Retina (tissue), 1 donor: ENCODE results near the gene MRPS30.
"Not testable (repeated sequence)": the region's sequence is repeated elsewhere in the genome, so short reads cannot be mapped to it uniquely, and the experiment has no call there.

Experiments
- DNase-seq: peaks from one replicate; pipeline ENCODE4 v3.0.0-alpha.2; 2016

The MRPS30 gene

DNA sequence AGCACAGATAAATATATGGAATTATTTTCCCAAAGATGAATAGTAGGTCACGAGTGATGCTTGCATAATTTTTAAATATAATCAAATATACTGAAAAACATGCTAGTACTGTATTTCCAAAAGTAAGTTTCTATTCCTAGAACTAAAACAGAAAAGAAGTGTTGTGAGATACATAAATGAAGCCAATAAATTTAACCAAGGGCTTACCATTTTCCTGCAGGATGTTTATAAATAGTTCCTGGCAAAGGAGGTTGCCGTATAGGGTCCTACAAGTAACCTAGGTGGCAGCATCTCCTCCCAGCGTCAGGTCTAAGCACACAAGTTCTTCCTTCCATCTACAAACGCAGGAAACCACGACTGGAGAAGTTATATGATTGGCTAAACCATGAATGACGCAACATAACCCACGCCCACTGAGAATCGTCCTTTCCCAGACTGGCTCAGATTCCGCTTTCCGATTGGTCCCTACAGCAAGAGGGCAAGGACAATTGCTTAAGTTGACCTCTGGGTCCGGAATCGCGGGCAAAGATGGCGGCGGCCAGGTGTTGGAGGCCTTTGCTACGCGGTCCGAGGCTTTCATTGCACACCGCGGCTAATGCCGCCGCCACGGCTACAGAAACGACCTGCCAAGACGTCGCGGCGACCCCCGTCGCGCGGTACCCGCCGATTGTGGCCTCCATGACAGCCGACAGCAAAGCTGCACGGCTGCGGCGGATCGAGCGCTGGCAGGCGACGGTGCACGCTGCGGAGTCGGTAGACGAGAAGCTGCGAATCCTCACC is at the start of gene MRPS30:
Gene MRPS30 (plus strand): TSS at position 513 of the 780 bp plus-strand sequence. CDS start 16 bp downstream, at position 529.
- DNase-seq = peak; percentile 97

DNA sequence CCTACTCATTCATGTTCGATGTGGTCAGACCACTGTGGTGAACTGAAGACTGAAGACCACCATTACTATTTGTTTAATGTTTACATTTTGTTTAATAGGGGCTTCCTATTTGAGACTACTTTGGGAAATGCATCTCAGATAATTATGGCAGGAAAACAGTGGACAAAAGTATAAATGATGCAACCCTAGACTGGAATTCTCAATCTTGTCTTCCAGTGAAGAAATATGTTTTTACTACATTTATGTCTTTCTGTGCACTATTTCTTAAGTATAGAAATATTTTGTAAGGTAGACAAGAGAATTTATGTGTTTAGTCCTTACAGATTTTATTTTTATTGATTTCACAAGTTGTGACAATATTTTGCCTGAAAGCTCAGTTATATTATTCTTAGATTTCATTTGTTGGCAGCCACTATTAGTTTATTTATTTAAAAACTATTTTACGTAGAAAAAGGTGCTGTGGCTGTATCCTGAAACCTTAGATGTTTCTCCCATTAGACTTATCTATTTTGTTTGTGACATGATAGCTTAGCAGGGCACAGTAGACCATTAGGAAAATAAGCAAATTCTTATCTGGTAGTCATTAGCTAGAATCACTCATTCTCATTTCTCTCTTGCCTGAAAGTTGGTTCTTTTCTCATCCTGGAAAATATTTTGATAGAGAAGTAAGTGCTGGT is 39.4 kb upstream of the MRPS30 start:
- DNase-seq = no peak

GRCh38 chr5:44769877-44770209 is 38.9 kb upstream of the MRPS30 start:
- no peak for DNase-seq

DNA sequence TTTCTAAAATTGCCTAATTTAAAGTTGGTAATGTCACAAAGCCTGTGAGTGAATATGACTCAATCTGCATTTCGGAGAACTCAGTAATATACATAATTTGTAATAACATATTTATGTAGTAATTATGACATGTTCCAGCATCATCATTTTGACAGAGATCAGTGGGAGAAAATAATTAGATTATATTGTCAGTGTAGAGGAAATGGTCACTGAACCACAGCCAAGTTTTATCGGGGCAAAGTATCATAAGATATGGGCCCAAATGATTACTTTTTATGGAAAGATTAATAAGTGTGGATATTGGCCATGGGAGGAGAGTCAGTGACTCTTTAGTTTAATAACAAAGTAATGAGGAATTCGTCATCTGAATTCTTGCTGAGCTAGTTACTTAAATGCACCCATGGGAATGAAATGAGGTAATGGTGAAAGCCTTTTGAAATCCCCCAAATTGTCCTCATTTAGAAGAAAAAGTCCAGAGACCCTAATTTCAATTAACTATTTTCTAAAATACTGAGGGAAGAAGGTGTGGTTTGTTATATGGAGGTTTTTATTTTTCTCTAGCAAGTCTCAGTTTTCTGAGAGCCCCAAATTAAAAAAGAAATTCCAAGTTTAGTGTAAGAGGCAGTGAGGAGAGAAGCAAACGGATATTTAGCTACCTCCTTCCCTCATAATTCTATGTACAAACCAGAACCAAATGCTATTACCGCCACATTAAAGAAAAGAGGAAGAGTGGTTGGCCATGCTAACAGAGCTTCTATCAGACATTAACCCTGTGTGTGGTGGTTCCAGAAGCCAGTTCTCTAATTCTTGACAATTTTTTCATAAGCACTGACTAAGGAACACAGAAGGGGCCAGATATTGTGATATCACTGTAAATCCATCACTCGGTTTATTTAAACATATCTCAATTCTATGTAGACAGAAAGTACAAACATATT is 37.7 kb upstream of the MRPS30 start:
- no peak for DNase-seq

- not testable (repeated sequence) for DNase-seq
Observed at GRCh38 chr5:44772397-44772796, 36.4 kb upstream of the MRPS30 start.

DNA sequence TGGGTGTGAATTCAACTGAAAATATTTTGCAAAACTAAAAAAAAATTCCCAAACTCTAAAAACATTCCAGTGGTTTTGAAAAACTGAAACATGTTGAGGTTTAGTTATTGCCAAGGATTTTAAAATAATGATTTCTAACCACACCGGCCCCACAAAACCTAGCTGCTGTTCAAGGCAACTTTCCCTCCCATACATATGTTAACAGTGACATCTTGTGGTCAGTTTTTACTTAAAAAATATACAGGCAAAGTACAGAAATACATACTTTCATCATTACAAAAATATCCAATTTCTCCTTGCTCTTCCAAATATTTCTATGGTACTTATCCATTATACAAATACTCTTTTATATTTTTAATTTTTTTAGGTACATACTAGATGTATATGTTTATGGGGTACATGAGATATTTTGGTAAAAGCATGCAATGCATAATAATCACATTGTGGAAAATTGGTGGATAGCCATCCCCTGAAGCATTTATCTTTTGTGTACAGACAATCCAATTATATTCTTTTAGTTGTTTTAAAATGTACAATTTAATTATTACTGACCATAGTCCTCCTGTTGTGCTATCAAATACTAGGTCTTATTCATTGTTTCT is 34.4 kb upstream of the MRPS30 start:
- DNase-seq = peak; percentile 47

GRCh38 chr5:44779167-44779566 is 29.6 kb upstream of the MRPS30 start:
- no peak for DNase-seq

- no peak for DNase-seq
Observed at GRCh38 chr5:44783634-44784315, 25.0 kb upstream of the MRPS30 start.

DNA sequence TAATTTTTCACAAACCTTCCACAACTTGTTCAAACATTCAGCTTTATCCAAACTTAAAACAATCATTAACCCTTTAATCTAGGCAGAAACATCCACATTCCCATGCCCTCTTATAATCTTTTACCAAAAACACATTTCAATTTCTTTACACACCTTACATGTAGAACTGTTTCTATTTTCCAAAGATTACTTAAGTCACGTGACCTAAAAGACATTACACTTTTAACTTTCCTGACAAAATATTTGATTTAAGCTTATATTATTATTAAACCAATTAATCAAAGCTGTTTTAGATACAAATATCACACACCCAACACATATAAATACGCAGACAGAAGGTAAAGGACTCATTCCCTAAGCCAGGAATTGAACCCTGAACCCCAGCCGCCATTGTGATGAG is 21.0 kb upstream of the MRPS30 start:
- no peak for DNase-seq

GRCh38 chr5:44789372-44789995 is 19.3 kb upstream of the MRPS30 start:
- DNase-seq = not testable (repeated sequence)

DNA sequence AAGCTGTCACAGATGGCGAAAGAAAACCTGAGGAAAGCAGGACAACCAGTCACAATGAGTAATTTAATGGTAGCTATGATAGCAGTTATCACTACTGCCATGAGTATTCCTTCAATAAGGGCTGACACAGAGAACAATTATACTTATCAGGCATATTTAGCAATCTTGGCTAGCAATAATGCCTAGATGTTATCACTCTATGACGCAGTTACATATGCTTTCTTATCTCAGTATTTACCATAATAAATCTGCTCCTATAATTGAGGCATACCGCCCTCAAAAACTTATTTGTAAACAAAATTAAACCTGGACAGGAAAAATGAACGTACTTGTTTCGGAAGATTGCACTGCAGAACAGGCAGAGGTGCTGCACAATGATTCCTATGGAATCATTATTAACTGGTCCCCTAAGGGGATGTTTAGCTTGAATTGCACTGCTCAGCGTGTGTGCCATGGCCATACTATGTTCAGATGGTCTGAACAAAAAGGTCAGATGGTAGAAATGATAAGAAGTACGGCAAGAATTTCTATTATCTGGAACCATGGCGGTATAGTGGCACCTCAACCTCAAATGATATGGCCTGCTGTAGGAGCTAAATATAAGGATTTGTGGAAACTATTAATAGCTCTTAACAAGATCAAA is 16.6 kb upstream of the MRPS30 start:
- not testable (repeated sequence) for DNase-seq

DNA sequence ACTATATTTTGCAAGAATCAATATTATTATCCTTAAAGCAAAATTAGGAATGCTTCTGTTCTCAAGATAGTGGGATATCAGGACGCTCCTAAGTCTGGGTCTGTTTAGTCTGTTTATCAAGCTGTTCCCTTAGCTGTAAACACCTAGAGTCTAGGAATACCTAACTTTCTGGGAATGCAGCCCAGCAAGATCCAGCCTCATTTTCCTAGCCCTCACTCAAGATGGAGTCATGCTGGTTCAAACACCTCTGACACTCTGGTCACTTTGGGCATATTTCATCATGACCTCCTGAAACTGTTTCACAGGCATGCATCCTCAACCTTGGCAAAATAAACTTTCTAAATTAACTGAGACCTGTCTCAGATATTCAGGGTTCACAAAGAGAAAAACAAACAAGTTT is 14.4 kb upstream of the MRPS30 start:
- DNase-seq = no peak

DNA sequence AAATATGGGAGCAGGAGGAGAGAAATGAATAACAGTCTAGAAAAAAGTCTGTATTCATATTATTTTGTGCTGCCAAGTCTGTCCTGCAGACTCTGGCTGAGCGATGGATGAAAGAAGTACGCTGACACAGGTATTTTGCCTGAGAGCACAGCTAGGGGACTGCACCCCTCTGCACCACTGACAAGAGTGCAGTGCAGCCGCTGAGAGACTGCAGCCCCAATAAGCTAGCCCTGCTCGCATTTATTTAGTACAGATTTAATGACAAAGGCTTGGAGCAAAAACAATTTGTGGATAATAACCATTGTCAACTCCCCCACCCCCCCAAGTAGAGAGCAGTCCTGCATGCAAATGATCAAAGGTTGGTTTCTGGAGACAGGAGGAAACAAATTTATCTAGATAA is 13.3 kb upstream of the MRPS30 start:
- no peak for DNase-seq

DNA sequence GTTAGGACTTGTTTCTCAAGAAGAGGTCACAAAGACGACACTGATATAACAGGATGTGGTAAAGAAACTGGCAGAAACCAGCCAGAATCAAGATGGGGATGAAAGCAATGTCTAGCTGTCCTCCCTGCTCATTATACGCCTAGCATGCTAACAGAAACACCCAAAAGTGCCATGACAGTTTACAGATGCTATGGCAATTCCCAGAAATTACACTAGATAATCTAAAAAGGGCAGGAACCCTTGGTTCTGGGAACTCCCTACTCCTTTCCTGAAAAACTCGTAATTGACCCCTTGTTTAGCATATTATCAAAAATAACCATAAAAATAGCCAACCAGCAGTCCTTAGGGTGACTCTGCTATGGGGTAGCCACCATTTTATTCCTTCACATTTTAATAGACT is 10.9 kb upstream of the MRPS30 start:
- no peak for DNase-seq

DNA sequence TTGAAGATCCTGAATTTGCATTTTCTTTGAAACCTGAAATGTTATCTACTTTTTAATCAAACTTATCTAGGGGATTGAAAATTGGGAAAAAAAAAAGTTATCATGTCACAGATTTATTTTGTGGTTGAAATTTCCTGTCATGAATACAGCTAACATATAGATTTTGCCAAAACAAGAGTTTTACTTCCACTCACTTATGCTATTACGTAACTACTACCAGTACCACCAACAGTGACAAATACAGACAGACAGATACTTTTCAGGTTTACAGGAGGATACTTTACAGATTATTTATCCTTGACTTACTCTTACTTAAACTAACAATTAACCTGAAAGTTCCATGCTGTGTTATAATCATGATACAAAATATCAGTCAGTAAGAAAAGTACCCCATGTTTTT is 6.8 kb upstream of the MRPS30 start:
- no peak for DNase-seq

- DNase-seq = no peak
Observed at GRCh38 chr5:44806608-44807007, 2.1 kb upstream of the MRPS30 start.

- no peak for DNase-seq
Observed at GRCh38 chr5:44807269-44807668, 1.5 kb upstream of the MRPS30 start.

- no peak for DNase-seq
Observed at GRCh38 chr5:44809215-44809955, 638 bp downstream of the MRPS30 start.

DNA sequence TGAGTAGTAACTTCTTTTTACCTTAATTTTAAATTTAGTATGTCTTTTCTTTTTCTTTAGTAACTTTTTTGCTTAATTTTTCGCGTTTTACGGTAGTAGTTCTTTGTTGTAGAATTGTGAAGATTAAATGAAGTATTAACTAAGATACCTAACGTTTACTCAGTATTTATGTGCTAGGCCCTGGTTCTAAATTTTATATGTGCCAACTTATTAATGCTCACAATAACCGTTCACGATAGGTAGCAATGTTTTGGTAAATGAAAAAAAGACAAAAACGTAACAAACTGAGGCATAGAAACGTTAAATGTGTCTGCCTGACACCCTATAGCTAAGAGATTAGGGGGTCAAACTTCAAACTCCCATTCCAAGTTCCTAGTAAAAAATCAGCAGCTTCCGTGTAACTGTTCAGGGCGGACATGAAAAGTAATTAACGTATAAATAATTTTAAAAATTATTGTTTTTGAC is 1.2 kb downstream of the MRPS30 start:
- no peak for DNase-seq

- no peak for DNase-seq
Observed at GRCh38 chr5:44814761-44815160, 6.0 kb downstream of the MRPS30 start.

DNA sequence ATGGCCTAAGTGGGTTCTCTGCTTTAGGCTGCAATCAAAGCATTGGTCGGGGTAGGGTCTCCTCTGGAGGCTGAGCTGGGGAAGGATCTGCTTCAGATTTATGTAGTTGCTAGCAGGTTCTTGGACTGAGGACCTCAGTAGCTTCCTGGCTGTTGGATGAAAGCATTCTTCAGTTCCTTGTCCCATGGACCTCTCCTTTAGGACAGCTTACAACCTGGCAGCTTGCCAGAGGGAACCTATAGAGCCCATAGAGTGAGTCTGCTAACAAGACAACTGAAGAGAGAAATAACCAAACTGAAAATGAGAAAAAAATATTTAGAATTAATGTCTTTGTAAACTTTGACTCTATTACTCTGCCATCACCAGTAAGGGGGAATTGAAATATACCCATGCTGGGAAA is 12.4 kb downstream of the MRPS30 start:
- no peak for DNase-seq
